Neural cell (in vitro differentiated cells): ENCODE measurements around the gene CRYM. TPM values are rescaled to one million over a fixed set of nuclear protein-coding genes. Genes with fewer than 3 reads are reported as not detected.

Source experiments
- H2AFZ ChIP-seq: fragments of 200-600, 300-800 bp; sonication (generic), shearing (Covaris generic); 2 replicates; pipeline ENCODE4 v1.6.0; 2014; ENCODE audit warnings: low read depth, mild to moderate bottlenecking, antibody characterized with exemption, low read length, moderate library complexity
- H3F3A ChIP-seq: fragments of 200-600 bp; shearing (Covaris generic); 2 replicates; pipeline ENCODE4 v1.6.1; 2016; ENCODE audit warnings: mild to moderate bottlenecking, moderate library complexity, mixed read lengths, antibody characterized with exemption, low read length; ENCODE audit not compliant: insufficient read depth, poor library complexity, severe bottlenecking
- H3K27ac ChIP-seq: fragments of 200-600, 300-800 bp; sonication (generic), shearing (Covaris generic); 2 replicates; pipeline ENCODE4 v1.5.1; 2014; ENCODE audit warnings: mild to moderate bottlenecking, low read length, moderate library complexity
- H3K27me3 ChIP-seq: fragments of 300-800, 200-600 bp; sonication (generic), shearing (Covaris generic); 2 replicates; pipeline ENCODE4 v1.6.0; 2014; ENCODE audit warnings: mild to moderate bottlenecking, low read depth, low read length, moderate library complexity; ENCODE audit not compliant: insufficient read depth
- H3K36me3 ChIP-seq: fragments of 300-800, 200-600 bp; sonication (generic), shearing (Covaris generic); 2 replicates; pipeline ENCODE4 v1.5.1; 2014; ENCODE audit warnings: mild to moderate bottlenecking, antibody characterized with exemption, low read length, moderate library complexity; ENCODE audit not compliant: insufficient read depth
- H3K4me2 ChIP-seq: fragments of 300-800, 200-600 bp; sonication (generic), shearing (Covaris generic); 2 replicates; pipeline ENCODE4 v1.6.0; 2014; ENCODE audit warnings: mild to moderate bottlenecking, low read length
- H3K4me3 ChIP-seq: fragments of 300-800, 200-600 bp; sonication (generic), shearing (Covaris generic); 2 replicates; pipeline ENCODE4 v1.5.1; 2014; ENCODE audit warnings: mild to moderate bottlenecking, low read length, moderate library complexity
- H3K79me2 ChIP-seq: fragments of 200-600 bp; shearing (Covaris generic); replicated peaks from 2 replicates; pipeline ENCODE4 v1.6.0; 2014; ENCODE audit warnings: mild to moderate bottlenecking, low read length, moderate library complexity; ENCODE audit not compliant: insufficient read depth
- H3K9ac ChIP-seq: fragments of 300-800, 200-600 bp; sonication (generic), shearing (Covaris generic); 2 replicates; pipeline ENCODE4 v1.6.1; 2016; ENCODE audit warnings: mild to moderate bottlenecking, low read length, mixed read lengths
- H3K9me2 ChIP-seq: fragments of 200-600 bp; shearing (Covaris generic); 2 replicates; pipeline ENCODE4 v1.6.1; 2016; ENCODE audit warnings: mild to moderate bottlenecking, low read length, mixed read lengths; ENCODE audit not compliant: insufficient read depth
- H3K9me3 ChIP-seq: fragments of 200-600, 300-800 bp; sonication (generic), shearing (Covaris generic); 2 replicates; pipeline ENCODE4 v1.6.1; 2016; ENCODE audit warnings: mild to moderate bottlenecking, mixed run types, low read length, moderate library complexity, mixed read lengths
- H4K20me1 ChIP-seq: fragments of 200-600 bp; shearing (Covaris generic); 2 replicates; pipeline ENCODE4 v1.6.1; 2016; ENCODE audit warnings: mild to moderate bottlenecking, mixed run types; ENCODE audit not compliant: insufficient read depth
- CTCF ChIP-seq: fragments of 450-650 bp; IDR thresholded peaks from 2 replicates; pipeline ENCODE4 v1.5.1; 2014; ENCODE audit warnings: antibody characterized with exemption, mild to moderate bottlenecking, moderate library complexity; ENCODE audit not compliant: poor library complexity, severe bottlenecking
- EP300 ChIP-seq: fragments of 450-650 bp; conservative IDR thresholded peaks from 2 replicates; pipeline ENCODE4 v1.6.1; 2014; ENCODE audit warnings: antibody characterized with exemption, mild to moderate bottlenecking, moderate library complexity; ENCODE audit not compliant: poor library complexity, severe bottlenecking
- EZH2 ChIP-seq: fragments of 200-600, 300-800 bp; shearing (Covaris generic), sonication (generic); IDR thresholded peaks from 2 replicates; pipeline ENCODE4 v1.6.1; 2014; ENCODE audit warnings: antibody characterized with exemption, low read length, borderline replicate concordance, mild to moderate bottlenecking; ENCODE audit not compliant: insufficient read depth, poor library complexity, severe bottlenecking
- MXI1 ChIP-seq: fragments of 450-650 bp; conservative IDR thresholded peaks from 2 replicates; pipeline ENCODE4 v1.6.1; 2014; ENCODE audit warnings: antibody characterized with exemption, mild to moderate bottlenecking; ENCODE audit not compliant: poor library complexity, severe bottlenecking
- POLR2AphosphoS5 ChIP-seq: IDR thresholded peaks from 2 replicates; pipeline ENCODE4 v1.6.1; 2012
- RAD21 ChIP-seq: fragments of 450-650 bp; conservative IDR thresholded peaks from 2 replicates; pipeline ENCODE4 v1.6.1; 2014; ENCODE audit warnings: antibody characterized with exemption, mild to moderate bottlenecking, moderate library complexity
- SMC3 ChIP-seq: fragments of 450-650 bp; conservative IDR thresholded peaks from 2 replicates; pipeline ENCODE4 v1.6.1; 2014; ENCODE audit warnings: antibody characterized with exemption, mild to moderate bottlenecking, moderate library complexity; ENCODE audit not compliant: poor library complexity
- TAF1 ChIP-seq: IDR thresholded peaks from 2 replicates; pipeline ENCODE4 v1.6.1; 2012; ENCODE audit warnings: low read depth
- polyA plus RNA-seq: library from polyadenylated mRNA; depleted of rRNA; stranded (reverse); fragments of >200 nt; gene quantifications from 2 replicates; pipeline ENCODE4 v1.2.3, GENCODE V29; 2014
- TF ChIP-seq, protein P1 (sequence below): IDR thresholded peaks from 2 replicates; pipeline ENCODE4 v1.6.1; 2012; ENCODE audit warnings: borderline replicate concordance

Gene CRYM
- polyA plus RNA-seq, 1 donor from 2014 or later, result 3.8 TPM

GRCh38 chr16:21262779-21263639, 15.1 kb downstream of the CRYM start:
- H3F3A ChIP-seq, result no peaks in the 10 kb centered on the region
- TF ChIP-seq SMC3 (no peak), TAF1 (no peak), RAD21 (no peak), MXI1 (no peak), EZH2 (no peak), POLR2AphosphoS5 (no peak), EP300 (no peak), CTCF (no peak)
- TF ChIP-seq, protein P1, sequence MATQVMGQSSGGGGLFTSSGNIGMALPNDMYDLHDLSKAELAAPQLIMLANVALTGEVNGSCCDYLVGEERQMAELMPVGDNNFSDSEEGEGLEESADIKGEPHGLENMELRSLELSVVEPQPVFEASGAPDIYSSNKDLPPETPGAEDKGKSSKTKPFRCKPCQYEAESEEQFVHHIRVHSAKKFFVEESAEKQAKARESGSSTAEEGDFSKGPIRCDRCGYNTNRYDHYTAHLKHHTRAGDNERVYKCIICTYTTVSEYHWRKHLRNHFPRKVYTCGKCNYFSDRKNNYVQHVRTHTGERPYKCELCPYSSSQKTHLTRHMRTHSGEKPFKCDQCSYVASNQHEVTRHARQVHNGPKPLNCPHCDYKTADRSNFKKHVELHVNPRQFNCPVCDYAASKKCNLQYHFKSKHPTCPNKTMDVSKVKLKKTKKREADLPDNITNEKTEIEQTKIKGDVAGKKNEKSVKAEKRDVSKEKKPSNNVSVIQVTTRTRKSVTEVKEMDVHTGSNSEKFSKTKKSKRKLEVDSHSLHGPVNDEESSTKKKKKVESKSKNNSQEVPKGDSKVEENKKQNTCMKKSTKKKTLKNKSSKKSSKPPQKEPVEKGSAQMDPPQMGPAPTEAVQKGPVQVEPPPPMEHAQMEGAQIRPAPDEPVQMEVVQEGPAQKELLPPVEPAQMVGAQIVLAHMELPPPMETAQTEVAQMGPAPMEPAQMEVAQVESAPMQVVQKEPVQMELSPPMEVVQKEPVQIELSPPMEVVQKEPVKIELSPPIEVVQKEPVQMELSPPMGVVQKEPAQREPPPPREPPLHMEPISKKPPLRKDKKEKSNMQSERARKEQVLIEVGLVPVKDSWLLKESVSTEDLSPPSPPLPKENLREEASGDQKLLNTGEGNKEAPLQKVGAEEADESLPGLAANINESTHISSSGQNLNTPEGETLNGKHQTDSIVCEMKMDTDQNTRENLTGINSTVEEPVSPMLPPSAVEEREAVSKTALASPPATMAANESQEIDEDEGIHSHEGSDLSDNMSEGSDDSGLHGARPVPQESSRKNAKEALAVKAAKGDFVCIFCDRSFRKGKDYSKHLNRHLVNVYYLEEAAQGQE, result no peak

GRCh38 chr16:21260870-21261791, 17.0 kb downstream of the CRYM start:
- H3K27me3 ChIP-seq, result no peaks in the 10 kb centered on the region
- H3K36me3 ChIP-seq, result no peaks in the 10 kb centered on the region
- no peak overlapping the region for H3K4me3 ChIP-seq
- no peaks in the 10 kb centered on the region for H3K9me3 ChIP-seq
- H3K79me2 ChIP-seq, result no peaks in the 10 kb centered on the region
- no peak overlapping the region for H2AFZ ChIP-seq
- H3K9ac ChIP-seq, result no peak overlapping the region
- H4K20me1 ChIP-seq, result no peaks in the 10 kb centered on the region
- TF ChIP-seq MXI1 (no peak), CTCF (no peak), EZH2 (no peak), POLR2AphosphoS5 (no peak), TAF1 (no peak), SMC3 (no peak), RAD21 (no peak), EP300 (no peak)
- TF ChIP-seq, protein P1, result no peak
- no peaks in the 10 kb centered on the region for H3K9me2 ChIP-seq
- H3K27ac ChIP-seq, result no peak overlapping the region
- no peak overlapping the region for H3K4me2 ChIP-seq
- no peaks in the 10 kb centered on the region for H3F3A ChIP-seq

More at GRCh38 chr16:21262779-21263639, 15.1 kb downstream of the CRYM start:
- Histone ChIP-seq H3K9me2 (no peaks in the 10 kb centered on the region), H4K20me1 (no peaks in the 10 kb centered on the region), H3K79me2 (no peaks in the 10 kb centered on the region), H3K4me2 (no peak overlapping the region), H3K4me3 (no peak overlapping the region), H3K27me3 (no peaks in the 10 kb centered on the region), H2AFZ (no peak overlapping the region), H3K27ac (no peak overlapping the region), H3K9me3 (no peaks in the 10 kb centered on the region), H3K36me3 (no peaks in the 10 kb centered on the region), H3K9ac (no peak overlapping the region)
